Heart left ventricle (tissue), 16 donors: Measurements from ENCODE around the gene SELENOO. TPM values are rescaled to one million over a fixed set of nuclear protein-coding genes. Genes with fewer than 3 reads are reported as not detected.

Experiments
- ATAC-seq, 4 donors: fragments of 200-7000 bp; cut with Tn5 transposase; one replicate each; pipeline ENCODE4 v1.9.1; 2020 to 2022; ENCODE audit warnings: moderate library complexity in 4 of 4, mild to moderate bottlenecking in 3 of 4, moderate number of reproducible peaks in 1 of 4
- DNase-seq, 5 donors: peaks; one replicate each; pipeline ENCODE4 v3.0.0-alpha.2; 2020
- H3K27ac ChIP-seq, 12 donors: fragments of 200-600 bp; sonication (generic) in 4 of 12; one replicate each; pipeline versions ENCODE4 v1.5.0 to v1.8.0; 2016 to 2022; ENCODE audit warnings: mild to moderate bottlenecking in 2 of 12
- H3K27me3 ChIP-seq, 9 donors: fragments of 200-600 bp; sonication (generic) in 2 of 9; one replicate each; pipeline versions ENCODE4 v1.5.1 to v1.8.0; 2016 to 2022; ENCODE audit warnings: mild to moderate bottlenecking in 3 of 9
- H3K36me3 ChIP-seq, 9 donors: fragments of 200-600 bp; sonication (generic) in 2 of 9; one replicate each; pipeline versions ENCODE4 v1.5.0 to v1.8.0; 2018 to 2022; ENCODE audit warnings: mild to moderate bottlenecking in 2 of 9
- H3K4me1 ChIP-seq, 12 donors: fragments of 200-600 bp; sonication (generic) in 4 of 12; one replicate each; pipeline versions ENCODE4 v1.5.0 to v1.8.0; 2016 to 2022; ENCODE audit warnings: mild to moderate bottlenecking in 3 of 12
- H3K4me3 ChIP-seq, 12 donors: fragments of 200-600 bp; sonication (generic) in 4 of 12; one replicate each; pipeline versions ENCODE4 v1.5.0 to v1.8.0; 2017 to 2022; ENCODE audit warnings: mild to moderate bottlenecking in 9 of 12, moderate library complexity in 4 of 12
- H3K9me3 ChIP-seq, 12 donors: fragments of 200-600 bp; sonication (generic) in 4 of 12; one replicate each; pipeline versions ENCODE4 v1.5.0 to v1.8.0; 2016 to 2022; ENCODE audit warnings: mild to moderate bottlenecking in 1 of 12
- POLR2A ChIP-seq, 2 donors: fragments of 450-650 bp; IDR thresholded peaks; one replicate each; pipeline ENCODE4 v1.6.1; 2017; ENCODE audit warnings: antibody characterized with exemption in 2 of 2, mild to moderate bottlenecking in 2 of 2, moderate library complexity in 2 of 2
- WGBS, 4 donors: extraction: QIAGEN DNeasy Blood & Tissue Kit in 2 of 4; methylation state at CpG; one replicate each; pipeline versions ENCODE4 v1.1.5 to v1.1.7; 2013 to 2018; 5-methylcytosine and 5-hydroxymethylcytosine counted together
- intact Hi-C, 10 donors: fragments of 100-400 bp; cut with DNase I; formaldehyde crosslinking; loops; one replicate each; pipeline versions ENCODE4 v1.11.1 to v1.14.2; 2022
- polyA plus RNA-seq, 2 donors: library from polyadenylated mRNA; stranded (reverse); fragments of 200-250 nt; gene quantifications; one replicate each; pipeline ENCODE4 v1.2.3, GENCODE V29; 2013
- total RNA-seq, 9 donors: library from RNA; depleted of rRNA in 2 of 9; stranded (reverse); fragments of >200 nt in 2 of 9; fragmentation: NEBNext Ultra II Directional in 3 of 9; extraction: Animal tissue kit (Norgen Biotek cat#: 25700) in 3 of 9; gene quantifications; one replicate each; pipeline versions ENCODE4 v1.1.0 to v1.2.4, GENCODE V29; 2016 to 2023
- TF ChIP-seq, protein P1 (sequence below), 12 donors: fragments of 200-600 bp; sonication (generic) in 4 of 12; IDR thresholded peaks; one replicate each; pipeline versions ENCODE4 v1.5.0 to v1.8.0; 2018 to 2022; ENCODE audit warnings: antibody characterized with exemption in 12 of 12, mild to moderate bottlenecking in 5 of 12
- donor health status: ischemic (EF 13 %, LVEDD 7.1; RV severe dilation, severe dysfunction).
- donor health status: healthy with polysubstance abuse.
- donor health status: DM: no; HTN: yes; CAD: no.
- donor health status: DM: no; HTN: no; CAD: no.
- donor health status: ischemic (EF 25% LVEDD 6.9; RV normal size, moderate dysfunction).
- donor health status: ischemic (EF 25% LVEDD 5.7; RV mildly dilated, moderate dysfunction).
- donor health status: healthy.
- donor health status: DM: yes; HTN: yes; CAD: no.
- donor health status: ischemic (EF 35%, LVEDD 5.7; RV mildly dilated, moderate dysfunction).
- donor health status: nonischemic (EF 11% LVEDD 7.7; RV severe dilation, severe dysfunction).
- donor health status: DM: yes; HTN: yes; CAD: no.
- donor health status: PGD.
- donor health status: ischemic (EF 29% LVEDD 5.4; RV normal size, mild dysfunction).
- donor health status: nonischemic (EF 23%, LVEDD 6.1; RV moderate dilation, normal function).

The SELENOO gene
- total and polyA plus RNA-seq, 11 donors, result 10.4 to 23.8 (median 15.4) TPM

DNA sequence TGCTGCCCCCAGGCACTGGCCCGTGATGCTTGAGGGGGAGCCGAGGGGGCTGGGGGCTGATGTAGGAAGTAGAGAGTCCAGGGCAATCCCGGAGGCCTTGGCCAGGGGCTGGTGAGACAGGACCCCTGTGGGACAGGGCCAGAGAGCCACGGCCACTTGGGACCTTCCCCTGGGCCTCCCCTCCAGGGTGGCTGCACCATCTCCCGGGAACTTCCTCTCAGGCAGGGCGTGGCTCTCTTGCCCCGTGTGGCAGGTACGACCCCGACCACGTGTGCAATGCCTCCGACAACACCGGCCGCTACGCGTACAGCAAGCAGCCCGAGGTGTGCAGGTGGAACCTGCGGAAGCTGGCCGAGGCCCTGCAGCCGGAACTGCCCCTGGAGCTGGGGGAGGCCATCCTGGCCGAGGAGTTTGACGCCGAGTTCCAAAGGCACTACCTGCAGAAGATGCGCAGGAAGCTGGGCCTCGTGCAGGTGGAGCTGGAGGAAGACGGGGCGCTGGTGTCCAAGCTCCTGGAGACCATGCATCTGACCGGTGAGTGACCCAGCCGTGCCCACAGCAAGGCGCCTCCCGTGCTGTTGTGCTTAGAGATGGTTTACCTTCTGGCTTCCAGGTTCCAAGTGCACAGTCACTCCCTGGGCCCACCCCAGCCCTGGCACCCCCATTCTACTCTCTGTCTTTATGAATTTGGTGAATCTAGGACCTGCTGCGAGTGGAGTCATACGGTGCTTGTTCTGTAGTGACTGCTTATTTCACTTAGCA is 9.7 kb downstream of the SELENOO start:
- 85 to 91% (median 88%) methylated on average over 25 to 32 of the region's 32 CpGs for WGBS, 4 donors
- peaks cover 0 to 30% (median 20%) of the 10 kb centered on the region in 12 donors for H3K4me1 ChIP-seq
- ATAC-seq (no peak), DNase-seq (peak in 1 of 5 donors; percentile 9)
- H3K36me3 ChIP-seq, result peaks cover 0 to 90% (median 74%) of the 10 kb centered on the region in 9 donors
- H3K27me3 ChIP-seq, result no peaks in the 10 kb centered on the region
- no peak overlapping the region for H3K27ac ChIP-seq
- no peak overlapping the region for H3K4me3 ChIP-seq
- intact Hi-C loops, result loop anchor here in 3 of 10 donors (1.0 to 5.0 kb wide), 2 partner anchors 61 to 63 kb away; no protein-coding TSS in a partner anchor
- no peaks in the 10 kb centered on the region for H3K9me3 ChIP-seq
- TF ChIP-seq, protein P1, sequence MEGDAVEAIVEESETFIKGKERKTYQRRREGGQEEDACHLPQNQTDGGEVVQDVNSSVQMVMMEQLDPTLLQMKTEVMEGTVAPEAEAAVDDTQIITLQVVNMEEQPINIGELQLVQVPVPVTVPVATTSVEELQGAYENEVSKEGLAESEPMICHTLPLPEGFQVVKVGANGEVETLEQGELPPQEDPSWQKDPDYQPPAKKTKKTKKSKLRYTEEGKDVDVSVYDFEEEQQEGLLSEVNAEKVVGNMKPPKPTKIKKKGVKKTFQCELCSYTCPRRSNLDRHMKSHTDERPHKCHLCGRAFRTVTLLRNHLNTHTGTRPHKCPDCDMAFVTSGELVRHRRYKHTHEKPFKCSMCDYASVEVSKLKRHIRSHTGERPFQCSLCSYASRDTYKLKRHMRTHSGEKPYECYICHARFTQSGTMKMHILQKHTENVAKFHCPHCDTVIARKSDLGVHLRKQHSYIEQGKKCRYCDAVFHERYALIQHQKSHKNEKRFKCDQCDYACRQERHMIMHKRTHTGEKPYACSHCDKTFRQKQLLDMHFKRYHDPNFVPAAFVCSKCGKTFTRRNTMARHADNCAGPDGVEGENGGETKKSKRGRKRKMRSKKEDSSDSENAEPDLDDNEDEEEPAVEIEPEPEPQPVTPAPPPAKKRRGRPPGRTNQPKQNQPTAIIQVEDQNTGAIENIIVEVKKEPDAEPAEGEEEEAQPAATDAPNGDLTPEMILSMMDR (IDR thresholded peaks at IDR 0.05), result no peak
- TF ChIP-seq POLR2A (IDR thresholded peaks at IDR 0.05), result no peak

DNA sequence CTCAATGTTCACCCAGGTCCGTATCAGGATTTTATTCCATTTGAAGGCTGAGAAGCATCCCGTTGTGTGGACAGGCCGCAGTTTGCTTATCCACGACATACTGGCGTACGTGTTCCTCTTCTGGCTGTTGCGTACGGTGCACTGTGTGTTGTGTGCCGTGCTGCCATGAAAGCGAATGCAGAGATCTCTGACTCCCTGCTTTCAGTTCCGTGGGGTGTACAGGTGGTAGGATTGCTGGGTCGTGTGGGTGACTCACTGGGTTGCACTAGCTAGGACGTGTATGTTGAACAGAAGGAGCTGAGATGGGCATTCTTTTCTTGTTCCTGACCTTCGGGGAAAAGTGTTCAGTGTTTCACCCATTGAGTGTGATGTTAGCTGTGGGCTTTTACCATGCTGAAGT is 10.3 kb downstream of the SELENOO start:
- Histone ChIP-seq H3K36me3 (peaks cover 0 to 91% (median 79%) of the 10 kb centered on the region in 9 donors), H3K9me3 (no peaks in the 10 kb centered on the region), H3K27me3 (no peaks in the 10 kb centered on the region), H3K4me1 (peaks cover 0 to 28% (median 15%) of the 10 kb centered on the region in 12 donors), H3K27ac (no peak overlapping the region), H3K4me3 (no peak overlapping the region)
- 83 to 92% (median 90%) methylated on average over 14 of the region's 14 CpGs for WGBS, 4 donors
- no peak for DNase-seq
- ATAC-seq, result no peak
- no peak for TF ChIP-seq POLR2A (IDR thresholded peaks at IDR 0.05)
- TF ChIP-seq, protein P1 (IDR thresholded peaks at IDR 0.05), result no peak
- intact Hi-C loops, result loop anchor here in 1 of 10 donors (5.0 kb wide), 1 partner anchor 64 kb away; no protein-coding TSS in a partner anchor

DNA sequence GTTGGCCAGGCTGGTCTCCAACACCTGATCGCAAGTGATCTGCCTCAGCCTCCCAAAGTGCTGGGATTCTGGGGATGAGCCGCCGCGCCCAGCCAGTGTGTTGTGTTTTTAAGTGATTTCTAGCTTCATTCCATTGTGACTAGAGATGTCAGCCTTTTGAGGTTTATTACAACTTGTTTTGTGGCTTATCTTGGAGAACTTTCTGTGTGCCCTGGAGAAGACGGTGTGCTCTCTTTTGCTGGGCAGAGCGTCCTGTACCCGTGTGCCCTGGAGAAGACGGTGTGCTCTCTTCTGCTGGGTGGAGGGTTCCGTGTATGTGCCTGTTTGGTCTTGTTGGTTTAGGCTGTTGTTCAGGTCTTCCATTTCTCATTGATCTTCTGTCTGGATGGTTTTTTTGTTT is 12.5 kb downstream of the SELENOO start:
- TF ChIP-seq, protein P1 (IDR thresholded peaks at IDR 0.05), result no peak
- no peak for TF ChIP-seq POLR2A (IDR thresholded peaks at IDR 0.05)
- intact Hi-C loops, result loop anchor here in 1 of 10 donors (5.0 kb wide), 1 partner anchor 66 kb away; no protein-coding TSS in a partner anchor
- Histone ChIP-seq H3K36me3 (peaks cover 2 to 92% (median 82%) of the 10 kb centered on the region in 9 donors), H3K27ac (no peak overlapping the region), H3K4me1 (peaks cover 0 to 12% (median 0%) of the 10 kb centered on the region in 12 donors), H3K27me3 (no peaks in the 10 kb centered on the region), H3K4me3 (no peak overlapping the region), H3K9me3 (no peaks in the 10 kb centered on the region)
- DNase-seq (no peak), ATAC-seq (no peak)
- 95 to 97% (median 97%) methylated on average over 9 of the region's 9 CpGs for WGBS, 4 donors

DNA sequence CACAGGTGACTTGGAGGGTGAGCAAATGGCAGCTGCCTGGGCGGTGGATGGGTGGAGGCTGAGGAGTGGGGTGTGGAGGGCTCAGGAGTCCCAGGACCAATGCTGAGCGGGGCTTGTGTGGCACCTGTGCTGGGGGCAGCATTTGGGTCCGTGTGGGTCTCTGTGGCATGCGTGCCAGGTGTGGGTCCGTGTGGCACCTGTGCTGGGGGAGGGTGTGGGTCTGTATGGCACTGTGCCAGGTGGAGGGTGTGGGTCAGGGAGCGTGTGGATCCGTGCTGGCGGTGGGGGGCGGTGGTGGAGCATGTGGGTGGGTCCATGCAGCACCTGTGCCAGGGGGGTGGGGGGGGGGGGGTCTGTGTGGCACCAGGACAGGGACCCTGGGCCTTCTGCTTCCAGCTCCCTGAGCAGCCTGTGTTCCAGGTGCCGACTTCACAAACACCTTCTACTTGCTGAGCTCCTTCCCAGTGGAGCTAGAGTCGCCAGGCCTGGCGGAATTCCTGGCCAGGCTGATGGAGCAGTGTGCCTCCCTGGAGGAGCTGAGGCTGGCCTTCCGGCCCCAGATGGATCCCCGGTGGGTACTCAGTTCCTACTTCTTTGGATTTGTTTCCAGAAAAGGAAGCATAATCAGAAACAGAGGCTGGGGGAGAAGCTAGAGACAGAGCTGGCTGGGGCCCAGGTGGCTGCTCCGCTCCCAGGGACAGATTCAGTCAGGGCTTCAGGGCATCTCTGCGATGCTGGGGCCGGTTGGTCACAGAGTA is 14.7 kb downstream of the SELENOO start:
- H3K27ac ChIP-seq, result no peak overlapping the region
- H3K9me3 ChIP-seq, result no peaks in the 10 kb centered on the region
- H3K4me3 ChIP-seq, result no peak overlapping the region
- H3K27me3 ChIP-seq, result no peaks in the 10 kb centered on the region
- DNase-seq (no peak), ATAC-seq (no peak)
- H3K36me3 ChIP-seq, result peaks cover 2 to 94% (median 82%) of the 10 kb centered on the region in 9 donors
- TF ChIP-seq POLR2A (IDR thresholded peaks at IDR 0.05), result no peak
- TF ChIP-seq, protein P1 (IDR thresholded peaks at IDR 0.05), result no peak
- WGBS, 4 donors, result 69 to 81% (median 73%) methylated on average over 15 to 17 of the region's 17 CpGs
- intact Hi-C loops, result no loop called here
- peaks cover 0 to 14% (median 4%) of the 10 kb centered on the region in 12 donors for H3K4me1 ChIP-seq
